Breast epithelium (tissue), 3 donors: ENCODE data around the gene KLHL20.

Experiments
- POLR2A ChIP-seq: fragments of 450-650 bp; IDR thresholded peaks from one replicate; pipeline ENCODE4 v1.6.1; 2016; ENCODE audit warnings: antibody characterized with exemption, mild to moderate bottlenecking, moderate library complexity
- POLR2AphosphoS5 ChIP-seq, 3 donors: sonication (generic); formaldehyde crosslinking; IDR thresholded peaks; one replicate each; pipeline ENCODE4 v1.6.1; 2017; ENCODE audit warnings: antibody characterized with exemption in 3 of 3
- TF ChIP-seq, protein P1 (sequence below), 3 donors: fragments of 450-650 bp; IDR thresholded peaks; one replicate each; pipeline ENCODE4 v1.5.1; 2016 to 2017; ENCODE audit warnings: antibody characterized with exemption in 3 of 3, mild to moderate bottlenecking in 3 of 3, moderate library complexity in 3 of 3

DNA sequence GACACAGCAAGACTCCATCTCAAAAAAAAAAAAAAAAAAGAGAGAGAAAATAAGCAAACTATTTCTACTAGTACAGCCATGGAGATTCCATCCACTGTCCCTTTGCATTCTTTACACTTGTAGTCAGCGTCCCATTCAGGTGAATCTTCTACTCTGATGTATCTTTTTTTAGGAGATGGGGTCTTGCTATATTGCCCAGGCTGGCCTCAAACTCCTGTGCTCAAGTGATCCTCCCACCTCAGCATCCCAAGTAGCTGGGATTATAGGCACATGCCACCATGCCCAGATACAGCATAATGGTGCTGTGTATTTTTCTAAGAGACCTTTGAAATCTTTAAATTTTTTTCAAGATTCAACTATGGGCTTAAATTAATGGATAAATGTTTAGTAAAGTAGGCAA is 118.0 kb downstream of the KLHL20 start:
- TF ChIP-seq, protein P1, sequence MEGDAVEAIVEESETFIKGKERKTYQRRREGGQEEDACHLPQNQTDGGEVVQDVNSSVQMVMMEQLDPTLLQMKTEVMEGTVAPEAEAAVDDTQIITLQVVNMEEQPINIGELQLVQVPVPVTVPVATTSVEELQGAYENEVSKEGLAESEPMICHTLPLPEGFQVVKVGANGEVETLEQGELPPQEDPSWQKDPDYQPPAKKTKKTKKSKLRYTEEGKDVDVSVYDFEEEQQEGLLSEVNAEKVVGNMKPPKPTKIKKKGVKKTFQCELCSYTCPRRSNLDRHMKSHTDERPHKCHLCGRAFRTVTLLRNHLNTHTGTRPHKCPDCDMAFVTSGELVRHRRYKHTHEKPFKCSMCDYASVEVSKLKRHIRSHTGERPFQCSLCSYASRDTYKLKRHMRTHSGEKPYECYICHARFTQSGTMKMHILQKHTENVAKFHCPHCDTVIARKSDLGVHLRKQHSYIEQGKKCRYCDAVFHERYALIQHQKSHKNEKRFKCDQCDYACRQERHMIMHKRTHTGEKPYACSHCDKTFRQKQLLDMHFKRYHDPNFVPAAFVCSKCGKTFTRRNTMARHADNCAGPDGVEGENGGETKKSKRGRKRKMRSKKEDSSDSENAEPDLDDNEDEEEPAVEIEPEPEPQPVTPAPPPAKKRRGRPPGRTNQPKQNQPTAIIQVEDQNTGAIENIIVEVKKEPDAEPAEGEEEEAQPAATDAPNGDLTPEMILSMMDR (IDR thresholded peaks at IDR 0.05): no peak
- TF ChIP-seq POLR2AphosphoS5 (IDR thresholded peaks at IDR 0.05) (no peak), POLR2A (no peak)
